HG03103 (cell line): ENCODE data around the gene NMU.
"Not testable (repeated sequence)": the region's sequence is repeated elsewhere in the genome, so short reads cannot be mapped to it uniquely, and the experiment has no call there.

Source experiments
- ATAC-seq: cut with Tn5 transposase; IDR thresholded peaks from one replicate; pipeline ENCODE4 v1.9.1; 2021; ENCODE audit warnings: low read depth; ENCODE audit not compliant: unreplicated experiment

Gene NMU

GRCh38 chr4:55625835-55626234 lies 10.3 kb downstream of the NMU start:
- no peak for ATAC-seq

GRCh38 chr4:55624063-55624462 lies 12.0 kb downstream of the NMU start:
- not testable (repeated sequence) for ATAC-seq

GRCh38 chr4:55618546-55619143 lies 17.5 kb downstream of the NMU start:
- no peak for ATAC-seq

- peak; percentile 91 for ATAC-seq
Observed at GRCh38 chr4:55617587-55618197, 18.4 kb downstream of the NMU start.

GRCh38 chr4:55615008-55615407 lies 21.1 kb downstream of the NMU start:
- no peak for ATAC-seq

GRCh38 chr4:55613621-55614020 lies 22.5 kb downstream of the NMU start:
- no peak for ATAC-seq

- no peak for ATAC-seq
Observed at GRCh38 chr4:55612341-55612740, 23.8 kb downstream of the NMU start.

GRCh38 chr4:55611358-55612059 lies 24.6 kb downstream of the NMU start:
- ATAC-seq = no peak

GRCh38 chr4:55610381-55610780 lies 25.7 kb downstream of the NMU start:
- no peak for ATAC-seq

- no peak for ATAC-seq
Observed at GRCh38 chr4:55609393-55609866, 26.7 kb downstream of the NMU start.

- ATAC-seq = no peak
Observed at GRCh38 chr4:55608591-55608990, 27.5 kb downstream of the NMU start.

GRCh38 chr4:55604996-55605395 lies 31.1 kb downstream of the NMU start:
- ATAC-seq = no peak

- ATAC-seq = no peak
Observed at GRCh38 chr4:55600640-55601039, 35.5 kb downstream of the NMU start.

- no peak for ATAC-seq
Observed at GRCh38 chr4:55598641-55599040, 37.5 kb downstream of the NMU start.

GRCh38 chr4:55592014-55592413 lies 44.1 kb downstream of the NMU start, which contains the start of gene PDCL2:
TSS of gene PDCL2 (minus strand) at chr4:55592245. CDS start at chr4:55592109, 136 bp downstream.
- no peak for ATAC-seq

GRCh38 chr4:55588160-55588559 lies 47.9 kb downstream of the NMU start:
- no peak for ATAC-seq

- ATAC-seq = not testable (repeated sequence)
Observed at GRCh38 chr4:55582773-55583172, 53.3 kb downstream of the NMU start.

GRCh38 chr4:55578341-55579010 lies 57.6 kb downstream of the NMU start:
- no peak for ATAC-seq

- ATAC-seq = no peak
Observed at GRCh38 chr4:55575513-55575912, 60.6 kb downstream of the NMU start.

GRCh38 chr4:55574252-55574651 lies 61.8 kb downstream of the NMU start:
- ATAC-seq = no peak

GRCh38 chr4:55571806-55572205 lies 64.3 kb downstream of the NMU start:
- no peak for ATAC-seq
